HL-60 (cell line): ENCODE results near the gene KIAA0040.

Source experiments
- DNase-seq, 2 experiments: peaks; one replicate each; pipeline ENCODE4 v3.0.0-alpha.2; 2010 to 2020; ENCODE audit warnings: low read depth in 1 of 2, low spot score in 1 of 2
- H3K27ac ChIP-seq: fragments of 250-450 bp; sonication (Bioruptor Pico); replicated peaks from 2 replicates; pipeline ENCODE4 v1.5.1; 2020; ENCODE audit warnings: mild to moderate bottlenecking, moderate library complexity
- H3K27me3 ChIP-seq: fragments of 250-450 bp; sonication (Bioruptor Pico); 2 replicates; pipeline ENCODE4 v1.5.1; 2021; ENCODE audit warnings: mild to moderate bottlenecking, moderate library complexity; ENCODE audit not compliant: insufficient read depth, poor library complexity, severe bottlenecking
- H3K4me3 ChIP-seq: replicated peaks from 2 replicates; pipeline ENCODE4 v1.5.1; 2011; ENCODE audit warnings: mild to moderate bottlenecking, control low read depth, low read length; ENCODE audit not compliant: insufficient read depth
- CTCF ChIP-seq: IDR thresholded peaks from one replicate; pipeline ENCODE4 v1.5.1; 2011; ENCODE audit warnings: low read length, control low read depth, inconsistent platforms; ENCODE audit not compliant: insufficient read depth
- GABPA ChIP-seq: IDR thresholded peaks from 2 replicates; pipeline ENCODE4 v1.6.1; 2012; ENCODE audit warnings: low read depth
- POLR2AphosphoS5 ChIP-seq: IDR thresholded peaks from 2 replicates; pipeline ENCODE4 v1.6.1; 2012; ENCODE audit warnings: low read depth
- REST ChIP-seq: IDR thresholded peaks from 2 replicates; pipeline ENCODE4 v1.6.1; 2012; ENCODE audit warnings: low read depth; ENCODE audit not compliant: insufficient replicate concordance
- SPI1 ChIP-seq: IDR thresholded peaks from 2 replicates; pipeline ENCODE4 v1.6.1; 2012; ENCODE audit warnings: low read depth, mild to moderate bottlenecking, borderline replicate concordance

The KIAA0040 gene

GRCh38 chr1:175173531-175173930 is 19.0 kb downstream of the KIAA0040 start:
- H3K4me3 ChIP-seq, result no peak overlapping the region
- no peak overlapping the region for H3K27ac ChIP-seq
- no peak for TF ChIP-seq POLR2AphosphoS5
- no peak for TF ChIP-seq REST
- no peak for TF ChIP-seq GABPA
- peaks cover 3% of the 10 kb centered on the region for H3K27me3 ChIP-seq
- DNase-seq, result no peak

GRCh38 chr1:175172503-175172902 is 20.1 kb downstream of the KIAA0040 start:
- Histone ChIP-seq H3K27ac (no peak overlapping the region), H3K27me3 (peaks cover 3% of the 10 kb centered on the region), H3K4me3 (no peak overlapping the region)
- TF ChIP-seq GABPA (no peak), SPI1 (no peak), POLR2AphosphoS5 (no peak), REST (no peak), CTCF (no peak)
- DNase-seq, result no peak

- no peak for DNase-seq
- Histone ChIP-seq H3K27me3 (peaks cover 3% of the 10 kb centered on the region), H3K27ac (no peak overlapping the region), H3K4me3 (no peak overlapping the region)
- no peak for TF ChIP-seq GABPA
These were observed 21.3 kb downstream of the KIAA0040 start for GRCh38 chr1:175171036-175171913.

- peaks cover 3% of the 10 kb centered on the region for H3K27me3 ChIP-seq
- TF ChIP-seq CTCF, result no peak
- TF ChIP-seq POLR2AphosphoS5, result no peak
- TF ChIP-seq GABPA, result no peak
- no peak for TF ChIP-seq SPI1
- TF ChIP-seq REST, result no peak
- H3K27ac ChIP-seq, result no peak overlapping the region
- H3K4me3 ChIP-seq, result no peak overlapping the region
- DNase-seq, result no peak
These were observed 23.1 kb downstream of the KIAA0040 start for GRCh38 chr1:175169286-175170018.
